Measurements from ENCODE around the gene ZNF544.
"Not testable (repeated sequence)": the region's sequence is repeated elsewhere in the genome, so short reads cannot be mapped to it uniquely, and the experiment has no call there.

Gene ZNF544

GRCh38 chr19:58252102-58252685 is 23.5 kb downstream of the ZNF544 start:
- DNase-seq (ENCODE audit: low spot score): no peak

- not testable (repeated sequence) for DNase-seq (ENCODE audit: low spot score)
Observed at GRCh38 chr19:58258259-58258658, 29.5 kb downstream of the ZNF544 start.

GRCh38 chr19:58261600-58261967 is 32.9 kb downstream of the ZNF544 start:
- DNase-seq (ENCODE audit: low spot score): no peak

- no peak for DNase-seq (ENCODE audit: low spot score)
Observed at GRCh38 chr19:58261968-58262921, 33.5 kb downstream of the ZNF544 start.

GRCh38 chr19:58262922-58263296 is 34.2 kb downstream of the ZNF544 start:
- no peak for DNase-seq (ENCODE audit: low spot score)

- DNase-seq (ENCODE audit: low spot score): no peak
Observed at GRCh38 chr19:58265100-58265499, 36.4 kb downstream of the ZNF544 start.

GRCh38 chr19:58268344-58268743 is 39.6 kb downstream of the ZNF544 start:
- DNase-seq (ENCODE audit: low spot score): no peak

GRCh38 chr19:58274771-58275201 is 46.1 kb downstream of the ZNF544 start:
- DNase-seq (ENCODE audit: low spot score): no peak

GRCh38 chr19:58275564-58275963 is 46.9 kb downstream of the ZNF544 start:
- no peak for DNase-seq (ENCODE audit: low spot score)

- no peak for DNase-seq (ENCODE audit: low spot score)
Observed at GRCh38 chr19:58277197-58277596, 48.5 kb downstream of the ZNF544 start.

GRCh38 chr19:58277748-58278540 is 49.2 kb downstream of the ZNF544 start:
- DNase-seq (ENCODE audit: low spot score): no peak

GRCh38 chr19:58278541-58279041 is 49.9 kb downstream of the ZNF544 start, which contains the start of gene ZNF8:
TSS of gene ZNF8 (plus strand) at chr19:58278955. CDS start at chr19:58279082, 127 bp downstream.
- peak; percentile 99 for DNase-seq (ENCODE audit: low spot score)

GRCh38 chr19:58279042-58279924 is 50.6 kb downstream of the ZNF544 start:
- peak; percentile 61 for DNase-seq (ENCODE audit: low spot score)

GRCh38 chr19:58279925-58280316 is 51.2 kb downstream of the ZNF544 start:
- peak; percentile 60 for DNase-seq (ENCODE audit: low spot score)

- DNase-seq (ENCODE audit: low spot score): no peak
Observed at GRCh38 chr19:58284199-58284598, 55.5 kb downstream of the ZNF544 start.

- no peak for DNase-seq (ENCODE audit: low spot score)
Observed at GRCh38 chr19:58291943-58292342, 63.2 kb downstream of the ZNF544 start.

- DNase-seq (ENCODE audit: low spot score): no peak
Observed at GRCh38 chr19:58294743-58295374, 66.1 kb downstream of the ZNF544 start.

- DNase-seq (ENCODE audit: low spot score): no peak
Observed at GRCh38 chr19:58296104-58296503, 67.4 kb downstream of the ZNF544 start.

GRCh38 chr19:58300620-58301019 is 71.9 kb downstream of the ZNF544 start:
- no peak for DNase-seq (ENCODE audit: low spot score)

GRCh38 chr19:58304255-58304654 is 75.5 kb downstream of the ZNF544 start:
- no peak for DNase-seq (ENCODE audit: low spot score)

- DNase-seq (ENCODE audit: low spot score): no peak
Observed at GRCh38 chr19:58304748-58305064, 76.0 kb downstream of the ZNF544 start.

Data from kidney tubule cell (primary cell).